Astrocyte of the cerebellum (primary cell): ENCODE data around the gene PDE11A.

Source experiments
- DNase-seq: peaks from one replicate; pipeline ENCODE4 v3.0.0-alpha.2; 2011; ENCODE audit warnings: low read depth
- H3K4me3 ChIP-seq: 2 replicates; pipeline ENCODE4 v1.5.1; 2011; ENCODE audit warnings: mild to moderate bottlenecking, low read depth, low read length, moderate library complexity
- CTCF ChIP-seq: IDR thresholded peaks from 2 replicates; pipeline ENCODE4 v1.5.1; 2012; ENCODE audit warnings: low read length, low read depth, moderate library complexity, mild to moderate bottlenecking; ENCODE audit errors: missing control alignments
- in situ Hi-C: cut with HindIII; loops from 2 replicates; pipeline ENCODE4 v1.10.0; 2017; ENCODE audit warnings: low sequenced_read_pairs

PDE11A gene

GRCh38 chr2:177705511-177706173 lies 366.9 kb downstream of the PDE11A start:
- H3K4me3 ChIP-seq = no peak overlapping the region
- in situ Hi-C loops = no loop called here
- no peak for DNase-seq
- TF ChIP-seq CTCF = no peak

DNA sequence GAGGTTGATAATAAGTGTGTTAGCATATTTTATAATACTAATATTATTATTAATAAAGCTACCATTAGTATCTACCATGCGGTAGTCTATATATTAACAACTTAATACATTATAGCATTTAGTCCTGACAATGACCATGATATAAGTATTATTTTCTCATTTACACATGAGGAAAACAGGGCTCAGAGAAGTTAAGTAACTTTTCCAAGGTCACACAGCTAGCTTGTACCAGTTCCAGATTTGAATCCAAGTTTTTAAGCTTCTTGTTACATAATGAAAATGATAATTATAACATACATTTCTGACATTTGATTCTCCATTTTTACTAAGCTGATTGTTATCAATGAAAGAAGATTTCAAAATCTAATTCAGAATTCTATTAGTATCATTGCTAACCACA lies 369.4 kb downstream of the PDE11A start:
- no peak for TF ChIP-seq CTCF
- no peak for DNase-seq
- no peak overlapping the region for H3K4me3 ChIP-seq
- in situ Hi-C loops = no loop called here

DNA sequence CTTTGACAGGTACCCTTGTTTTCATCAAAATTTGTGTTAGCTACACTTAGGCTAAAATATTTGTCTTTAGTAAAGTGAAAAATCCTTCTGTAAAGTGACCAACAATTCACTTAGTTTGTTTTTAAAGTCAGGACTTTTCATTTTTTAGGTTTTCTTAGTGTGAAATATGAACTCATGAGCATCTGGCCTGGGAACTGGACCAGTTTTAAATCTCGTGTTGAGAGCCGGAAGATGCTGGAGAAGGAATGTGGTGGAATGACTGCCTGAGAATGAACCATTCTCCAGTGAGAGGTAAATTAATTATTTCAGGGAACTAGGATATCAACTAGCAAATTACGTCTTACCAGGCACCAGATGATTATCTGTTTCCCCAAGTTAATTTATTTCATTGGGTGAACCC lies 374.3 kb downstream of the PDE11A start:
- in situ Hi-C loops = no loop called here
- H3K4me3 ChIP-seq = no peak overlapping the region
- no peak for TF ChIP-seq CTCF
- no peak for DNase-seq

- no peak for TF ChIP-seq CTCF
- in situ Hi-C loops = no loop called here
Measured at GRCh38 chr2:177694348-177694747, 378.2 kb downstream of the PDE11A start.

DNA sequence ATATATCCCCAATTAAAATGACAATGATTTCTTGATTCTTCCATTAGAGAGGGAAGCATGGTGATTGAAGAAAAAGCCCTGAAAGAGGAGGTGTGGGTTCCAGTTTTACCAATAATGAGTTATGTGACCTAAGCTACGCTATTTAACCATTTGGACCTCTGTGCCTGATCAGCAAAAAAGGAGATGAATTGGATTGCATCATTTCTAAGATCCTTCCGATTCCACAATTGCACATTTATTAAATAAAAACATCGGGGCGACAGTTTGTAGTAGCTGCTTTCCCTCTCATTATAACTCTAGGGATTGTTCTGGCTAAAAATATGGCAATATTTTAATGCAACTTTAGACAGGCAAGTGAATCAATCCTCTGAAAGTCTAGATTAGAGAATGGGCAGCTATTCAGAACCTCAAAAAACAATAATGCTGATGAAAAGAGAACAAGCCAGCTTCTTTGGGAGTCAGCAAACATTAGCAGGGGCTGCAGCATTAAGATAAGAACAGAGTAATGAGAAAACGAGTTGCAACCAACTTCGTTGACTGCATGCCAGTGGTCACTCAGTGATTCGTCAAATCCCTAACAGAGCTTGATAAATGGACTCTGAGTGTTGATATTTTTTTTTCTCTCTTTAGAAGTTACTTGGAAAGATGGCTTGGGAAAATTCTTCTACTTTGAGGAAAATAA lies 378.8 kb downstream of the PDE11A start:
- H3K4me3 ChIP-seq = no peak overlapping the region
- in situ Hi-C loops = no loop called here
- no peak for TF ChIP-seq CTCF
- DNase-seq = no peak

More at GRCh38 chr2:177694348-177694747, 378.2 kb downstream of the PDE11A start:
- H3K4me3 ChIP-seq = no peak overlapping the region
- no peak for DNase-seq

- no peak for TF ChIP-seq CTCF
- in situ Hi-C loops = no loop called here
- no peak overlapping the region for H3K4me3 ChIP-seq
- DNase-seq = no peak
Measured at GRCh38 chr2:177692783-177693269, 379.8 kb downstream of the PDE11A start.
